CD14-positive monocyte (primary cell): ENCODE results near the gene TMEM234. TPM values are rescaled to one million over a fixed set of nuclear protein-coding genes. Genes with fewer than 3 reads are reported as not detected.
A peak's percentile ranks its signal among the peaks of the same experiment; 100 is the strongest.

Experiments used
- DNase-seq, 3 donors: peaks; one replicate each; pipeline ENCODE4 v3.0.0-alpha.2; 2011 to 2022
- H2AFZ ChIP-seq: 2 replicates; pipeline ENCODE4 v1.6.0; 2012; ENCODE audit warnings: mild to moderate bottlenecking, low read depth, low read length, inconsistent platforms; ENCODE audit not compliant: insufficient read depth, poor library complexity, severe bottlenecking
- H3K27ac ChIP-seq, 2 donors: 1 replicate in 1 of 2; 2 replicates in 1 of 2; pipeline ENCODE4 v1.5.1; 2012 to 2013; ENCODE audit warnings: low read length in 2 of 2, control low read depth in 1 of 2, inconsistent platforms in 1 of 2, low read depth in 1 of 2, mild to moderate bottlenecking in 1 of 2
- H3K27me3 ChIP-seq, 2 donors: one replicate each; pipeline versions ENCODE4 v1.6.0 to v1.6.1; 2011 to 2013; ENCODE audit warnings: low read length in 2 of 2; ENCODE audit not compliant: control insufficient read depth in 2 of 2, insufficient read depth in 2 of 2
- H3K36me3 ChIP-seq, 2 donors: replicated peaks in 1 of 2; 1 replicate in 1 of 2; 2 replicates in 1 of 2; pipeline versions ENCODE4 v1.5.1 to v1.6.1; 2012 to 2013; ENCODE audit warnings: low read length in 2 of 2, control low read depth in 1 of 2, inconsistent platforms in 1 of 2, mild to moderate bottlenecking in 1 of 2; ENCODE audit not compliant: insufficient read depth in 2 of 2, control insufficient read depth in 1 of 2
- H3K4me1 ChIP-seq, 2 donors: 1 replicate in 1 of 2; 2 replicates in 1 of 2; pipeline versions ENCODE4 v1.5.1 to v1.6.1; 2012 to 2013; ENCODE audit warnings: low read length in 2 of 2, control low read depth in 1 of 2, inconsistent platforms in 1 of 2, mild to moderate bottlenecking in 1 of 2, moderate library complexity in 1 of 2; ENCODE audit not compliant: insufficient read depth in 2 of 2, control insufficient read depth in 1 of 2
- H3K4me2 ChIP-seq: replicated peaks from 2 replicates; pipeline ENCODE3; 2012; ENCODE audit warnings: low read length, moderate library complexity, mild to moderate bottlenecking; ENCODE audit not compliant: poor library complexity, severe bottlenecking; ENCODE audit errors: extremely low read depth
- H3K4me3 ChIP-seq, 3 experiments: fragments of 200-600 bp in 1 of 3; sonication (generic) in 1 of 3; replicated peaks in 1 of 3; 1 replicate in 2 of 3; 2 replicates in 1 of 3; pipeline ENCODE4 v1.5.1; 2011 to 2013; ENCODE audit warnings: low read length in 3 of 3, mild to moderate bottlenecking in 3 of 3, control low read depth in 2 of 3, low read depth in 2 of 3, inconsistent platforms in 1 of 3, moderate library complexity in 1 of 3
- H3K79me2 ChIP-seq: 2 replicates; pipeline ENCODE4 v1.6.0; 2012; ENCODE audit warnings: mild to moderate bottlenecking, control low read depth, inconsistent platforms, low read length, moderate library complexity; ENCODE audit not compliant: insufficient read depth
- H3K9ac ChIP-seq: 2 replicates; pipeline ENCODE4 v1.6.0; 2017; ENCODE audit warnings: low read length, mild to moderate bottlenecking; ENCODE audit not compliant: insufficient read depth, poor library complexity, severe bottlenecking
- H3K9me3 ChIP-seq, 2 donors: replicated peaks in 1 of 2; 1 replicate in 1 of 2; 2 replicates in 1 of 2; pipeline versions ENCODE4 v1.5.1 to v1.6.1; 2012 to 2013; ENCODE audit warnings: low read length in 2 of 2, control low read depth in 1 of 2; ENCODE audit not compliant: control insufficient read depth in 1 of 2, insufficient read depth in 1 of 2
- H4K20me1 ChIP-seq: 2 replicates; pipeline ENCODE4 v1.6.0; 2012; ENCODE audit warnings: mild to moderate bottlenecking, low read length, control low read depth, moderate library complexity; ENCODE audit not compliant: insufficient read depth
- H3K27ac Mint-ChIP-seq, 7 donors: one replicate each; pipeline ENCODE4 v1.8.0; 2020; ENCODE audit warnings: mild to moderate bottlenecking in 7 of 7, mixed read lengths in 7 of 7, moderate library complexity in 6 of 7, inconsistent platforms in 2 of 7
- H3K27me3 Mint-ChIP-seq, 3 donors: one replicate each; pipeline ENCODE4 v1.8.0; 2021 to 2022; ENCODE audit warnings: low read depth in 3 of 3, mild to moderate bottlenecking in 3 of 3, mixed read lengths in 3 of 3, moderate library complexity in 3 of 3, inconsistent platforms in 1 of 3
- H3K36me3 Mint-ChIP-seq, 2 donors: one replicate each; pipeline ENCODE4 v1.8.0; 2020; ENCODE audit warnings: mixed read lengths in 2 of 2, inconsistent platforms in 1 of 2, mild to moderate bottlenecking in 1 of 2
- H3K4me1 Mint-ChIP-seq: one replicate; pipeline ENCODE4 v1.8.0; 2020; ENCODE audit warnings: mild to moderate bottlenecking, mixed read lengths
- H3K4me3 Mint-ChIP-seq, 2 donors: one replicate each; pipeline ENCODE4 v1.8.0; 2020; ENCODE audit warnings: mild to moderate bottlenecking in 2 of 2, mixed read lengths in 2 of 2, moderate library complexity in 1 of 2
- H3K9me3 Mint-ChIP-seq, 7 donors: one replicate each; pipeline ENCODE4 v1.8.0; 2020 to 2022; ENCODE audit warnings: mixed read lengths in 7 of 7, mild to moderate bottlenecking in 6 of 7, moderate library complexity in 6 of 7, inconsistent platforms in 2 of 7
- CTCF ChIP-seq: fragments of 200-600 bp; IDR thresholded peaks from one replicate; pipeline ENCODE4 v1.8.0; 2022; ENCODE audit warnings: antibody characterized with exemption, mild to moderate bottlenecking
- WGBS: methylation state at CpG from one replicate; pipeline ENCODE4 v1.1.5; 2013; ENCODE audit warnings: missing lambda C conversion rate; ENCODE audit not compliant: insufficient coverage; 5-methylcytosine and 5-hydroxymethylcytosine counted together
- intact Hi-C, 2 donors: fragments of 100-400 bp; cut with micrococcal nuclease; formaldehyde crosslinking; loops; one replicate each; pipeline versions ENCODE4 v1.15.0 to v1.15.1; 2023
- polyA plus RNA-seq, 3 donors: library from polyadenylated mRNA; depleted of rRNA in 1 of 3; unstranded in 2 of 3; stranded (reverse) in 1 of 3; fragments of 300-500 nt in 2 of 3; fragments of >200 nt in 1 of 3; fragmentation: Illumina TruSeq in 2 of 3; gene quantifications; 1 replicate in 2 of 3; 2 replicates in 1 of 3; pipeline ENCODE4 v1.2.3, GENCODE V29; 2012 to 2021

Gene TMEM234
- polyA plus RNA-seq, 3 donors, result 12.8 to 22.0 (median 14.5) TPM

DNA sequence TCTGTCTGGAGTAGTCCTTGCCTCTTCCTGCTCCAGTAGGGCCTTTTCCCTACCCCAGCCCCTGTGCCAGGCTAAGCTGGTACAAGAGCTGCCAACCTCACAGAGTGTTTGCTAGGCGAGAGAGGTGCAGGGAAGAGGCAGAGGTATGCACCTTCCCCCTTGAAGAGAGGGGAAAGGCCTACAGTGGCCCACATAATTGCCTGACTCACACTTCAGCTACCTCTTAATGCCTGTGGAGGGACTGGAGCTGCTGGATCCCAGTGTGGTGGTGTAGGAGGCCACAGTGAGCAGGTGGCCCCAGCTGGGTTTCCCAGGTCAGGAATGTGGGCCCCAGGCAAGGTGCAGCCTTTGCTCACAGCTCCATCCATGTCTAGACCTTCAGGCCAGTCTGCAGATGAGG, 25.1 kb downstream of the TMEM234 start:
- Histone ChIP-seq H3K9me3 (no peaks in the 10 kb centered on the region), H3K36me3 (peaks cover 54 to 64% of the 10 kb centered on the region in 2 donors), H3K4me2 (no peak overlapping the region), H4K20me1 (no peaks in the 10 kb centered on the region), H3K27me3 (no peaks in the 10 kb centered on the region), H2AFZ (no peak overlapping the region), H3K4me3 (no peak overlapping the region), H3K27ac (peak overlapping the region in 1 of 2 donors; percentile 23), H3K4me1 (peaks cover 21 to 24% of the 10 kb centered on the region in 2 donors), H3K9ac (no peak overlapping the region), H3K79me2 (no peaks in the 10 kb centered on the region)
- DNase-seq, result no peak
- TF ChIP-seq CTCF, result no peak
- H3K27me3 Mint-ChIP-seq, result peaks cover 0 to 7% (median 6%) of the 10 kb centered on the region in 3 donors
- intact Hi-C loops, result no loop called here
- peak overlapping the region in 3 of 7 donors; percentile 29 to 75 (median 64) for H3K27ac Mint-ChIP-seq
- peaks cover 57 to 62% of the 10 kb centered on the region in 2 donors for H3K36me3 Mint-ChIP-seq
- H3K4me3 Mint-ChIP-seq, result no peak overlapping the region
- no CpG with 5 or more reads among the region's 1 CpG for WGBS
- H3K4me1 Mint-ChIP-seq, result peaks cover 23% of the 10 kb centered on the region
- H3K9me3 Mint-ChIP-seq, result peaks cover 0 to 1% (median 0%) of the 10 kb centered on the region in 7 donors

DNA sequence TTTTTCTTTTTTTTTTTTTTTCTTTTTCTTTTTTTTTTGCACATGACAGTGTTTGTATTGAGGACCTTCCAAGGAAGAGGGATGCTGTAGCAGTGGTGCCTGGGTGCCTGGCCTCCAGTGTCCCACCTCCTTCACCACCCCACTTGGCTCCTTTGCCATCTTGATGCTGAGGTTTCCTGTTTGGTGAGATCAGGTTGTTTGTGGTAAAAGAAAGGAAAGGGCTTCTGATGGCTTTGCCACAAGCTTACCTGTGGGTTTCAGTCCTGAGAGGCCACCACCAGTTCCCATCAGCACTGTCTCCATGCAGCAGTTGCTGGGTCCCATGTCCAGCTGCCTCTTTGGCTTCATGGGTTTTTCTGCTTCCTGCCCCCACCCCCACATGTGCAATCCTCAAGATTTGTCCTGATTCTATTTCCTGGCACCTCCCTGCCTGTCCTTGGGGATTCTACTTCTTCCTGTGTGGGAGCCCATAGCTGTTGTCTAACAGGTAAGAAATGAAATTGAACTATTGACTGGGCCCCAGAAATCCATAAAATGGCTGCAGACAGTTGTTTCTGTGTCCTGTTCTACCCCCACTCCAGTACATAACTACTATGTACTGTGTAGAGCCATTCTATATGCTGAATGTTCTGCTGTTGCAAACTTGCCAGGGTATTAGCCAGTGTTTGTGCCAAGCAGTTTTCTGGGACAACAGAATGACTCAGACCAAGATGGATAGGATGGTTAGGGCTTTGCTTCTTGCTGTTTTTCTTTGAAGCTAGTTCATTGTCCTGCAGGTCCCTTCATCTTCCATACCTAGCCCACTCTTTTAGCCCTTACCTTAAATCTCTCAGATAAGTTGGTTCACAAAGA, 26.0 kb downstream of the TMEM234 start:
- peaks cover 62 to 73% of the 10 kb centered on the region in 2 donors for H3K36me3 ChIP-seq
- no peak for TF ChIP-seq CTCF
- no peaks in the 10 kb centered on the region for H3K79me2 ChIP-seq
- no peak overlapping the region for H2AFZ ChIP-seq
- no peaks in the 10 kb centered on the region for H4K20me1 ChIP-seq
- no peak overlapping the region for H3K4me3 Mint-ChIP-seq
- H3K4me3 ChIP-seq, result no peak overlapping the region
- H3K36me3 Mint-ChIP-seq, result peaks cover 66 to 71% of the 10 kb centered on the region in 2 donors
- peaks cover 0 to under 1% (median under 1%) of the 10 kb centered on the region in 3 donors for H3K27me3 Mint-ChIP-seq
- H3K9ac ChIP-seq, result no peak overlapping the region
- H3K4me2 ChIP-seq, result no peak overlapping the region
- no peaks in the 10 kb centered on the region for H3K9me3 ChIP-seq
- H3K4me1 ChIP-seq, result peaks cover 12 to 17% of the 10 kb centered on the region in 2 donors
- peak overlapping the region in 2 of 7 donors; percentile 20 to 29 for H3K27ac Mint-ChIP-seq
- no peak for DNase-seq
- no peak overlapping the region for H3K27ac ChIP-seq
- H3K9me3 Mint-ChIP-seq, result peaks cover 0 to 1% (median 0%) of the 10 kb centered on the region in 7 donors
- intact Hi-C loops, result no loop called here
- H3K27me3 ChIP-seq, result no peaks in the 10 kb centered on the region
- H3K4me1 Mint-ChIP-seq, result peaks cover 15% of the 10 kb centered on the region
